ENCODE results near the gene PHACTR3.
"Not testable (repeated sequence)": the region's sequence is repeated elsewhere in the genome, so short reads cannot be mapped to it uniquely, and the experiment has no call there.

PHACTR3 gene

GRCh38 chr20:59616306-59616705 is 12.0 kb downstream of the PHACTR3 start:
- Mint-ChIP-seq H3K36me3 (ENCODE audit: low read depth) (no peaks in the 10 kb centered on the region), H3K9me3 (no peaks in the 10 kb centered on the region), H3K27me3 (ENCODE audit: low read depth) (peaks cover 3% of the 10 kb centered on the region), H3K4me3 (no peak overlapping the region), H3K4me1 (ENCODE audit: low read depth) (no peaks in the 10 kb centered on the region), H3K27ac (no peak overlapping the region)

DNA sequence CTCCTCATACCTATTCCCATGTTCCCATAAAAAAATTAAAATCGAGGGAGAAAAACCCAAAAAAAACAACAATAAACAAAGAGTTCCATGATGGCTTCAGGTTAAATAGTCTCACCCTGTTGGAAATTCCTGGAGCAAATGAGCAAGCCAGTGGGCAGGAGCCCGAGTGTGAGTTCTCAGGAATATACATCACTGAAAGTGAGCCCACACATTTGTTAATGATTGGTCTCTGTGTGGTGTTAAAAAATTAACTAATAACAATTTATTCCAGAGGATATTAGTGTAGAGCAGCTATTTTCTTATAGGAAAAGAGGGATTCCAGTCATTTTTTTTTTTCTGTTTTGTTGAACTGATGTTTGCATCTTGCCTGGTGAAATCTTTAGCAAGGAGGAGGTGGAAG is 12.9 kb downstream of the PHACTR3 start:
- H3K27ac Mint-ChIP-seq: no peak overlapping the region
- no peaks in the 10 kb centered on the region for H3K9me3 Mint-ChIP-seq
- H3K36me3 Mint-ChIP-seq (ENCODE audit: low read depth): no peaks in the 10 kb centered on the region
- H3K4me1 Mint-ChIP-seq (ENCODE audit: low read depth): no peaks in the 10 kb centered on the region
- H3K4me3 Mint-ChIP-seq: no peak overlapping the region
- no peaks in the 10 kb centered on the region for H3K27me3 Mint-ChIP-seq (ENCODE audit: low read depth)

- no peak overlapping the region for H3K4me3 Mint-ChIP-seq
- H3K4me1 Mint-ChIP-seq (ENCODE audit: low read depth): no peaks in the 10 kb centered on the region
- H3K36me3 Mint-ChIP-seq (ENCODE audit: low read depth): no peaks in the 10 kb centered on the region
- peak overlapping the region; percentile 28 for H3K27ac Mint-ChIP-seq
- H3K27me3 Mint-ChIP-seq (ENCODE audit: low read depth): no peaks in the 10 kb centered on the region
- H3K9me3 Mint-ChIP-seq: no peaks in the 10 kb centered on the region
These were observed 13.8 kb downstream of the PHACTR3 start for GRCh38 chr20:59618131-59618530.

GRCh38 chr20:59618585-59618984 is 14.2 kb downstream of the PHACTR3 start:
- H3K4me1 Mint-ChIP-seq (ENCODE audit: low read depth); H3K27ac Mint-ChIP-seq; H3K4me3 Mint-ChIP-seq; H3K9me3 Mint-ChIP-seq; H3K27me3 Mint-ChIP-seq (ENCODE audit: low read depth); H3K36me3 Mint-ChIP-seq (ENCODE audit: low read depth): not testable (repeated sequence)

GRCh38 chr20:59620860-59621505 is 16.6 kb downstream of the PHACTR3 start:
- Mint-ChIP-seq H3K36me3 (ENCODE audit: low read depth) (no peaks in the 10 kb centered on the region), H3K4me3 (no peak overlapping the region), H3K27ac (no peak overlapping the region), H3K9me3 (no peaks in the 10 kb centered on the region), H3K27me3 (ENCODE audit: low read depth) (no peaks in the 10 kb centered on the region), H3K4me1 (ENCODE audit: low read depth) (no peaks in the 10 kb centered on the region)

GRCh38 chr20:59622496-59622895 is 18.2 kb downstream of the PHACTR3 start:
- H3K27me3 Mint-ChIP-seq (ENCODE audit: low read depth): no peaks in the 10 kb centered on the region
- no peaks in the 10 kb centered on the region for H3K4me1 Mint-ChIP-seq (ENCODE audit: low read depth)
- H3K9me3 Mint-ChIP-seq: no peaks in the 10 kb centered on the region
- no peak overlapping the region for H3K27ac Mint-ChIP-seq
- no peak overlapping the region for H3K4me3 Mint-ChIP-seq
- H3K36me3 Mint-ChIP-seq (ENCODE audit: low read depth): no peaks in the 10 kb centered on the region

GRCh38 chr20:59623133-59623532 is 18.8 kb downstream of the PHACTR3 start:
- Mint-ChIP-seq H3K27ac (no peak overlapping the region), H3K4me3 (no peak overlapping the region), H3K9me3 (no peaks in the 10 kb centered on the region), H3K4me1 (ENCODE audit: low read depth) (no peaks in the 10 kb centered on the region), H3K27me3 (ENCODE audit: low read depth) (no peaks in the 10 kb centered on the region), H3K36me3 (ENCODE audit: low read depth) (no peaks in the 10 kb centered on the region)

GRCh38 chr20:59623583-59623982 is 19.2 kb downstream of the PHACTR3 start:
- no peak overlapping the region for H3K27ac Mint-ChIP-seq
- H3K9me3 Mint-ChIP-seq: no peaks in the 10 kb centered on the region
- no peaks in the 10 kb centered on the region for H3K4me1 Mint-ChIP-seq (ENCODE audit: low read depth)
- H3K27me3 Mint-ChIP-seq (ENCODE audit: low read depth): no peaks in the 10 kb centered on the region
- no peaks in the 10 kb centered on the region for H3K36me3 Mint-ChIP-seq (ENCODE audit: low read depth)
- no peak overlapping the region for H3K4me3 Mint-ChIP-seq

GRCh38 chr20:59624401-59624800 is 20.1 kb downstream of the PHACTR3 start:
- Mint-ChIP-seq H3K4me3 (no peak overlapping the region), H3K27ac (no peak overlapping the region), H3K4me1 (ENCODE audit: low read depth) (no peaks in the 10 kb centered on the region), H3K36me3 (ENCODE audit: low read depth) (no peaks in the 10 kb centered on the region), H3K27me3 (ENCODE audit: low read depth) (no peaks in the 10 kb centered on the region), H3K9me3 (no peaks in the 10 kb centered on the region)

DNA sequence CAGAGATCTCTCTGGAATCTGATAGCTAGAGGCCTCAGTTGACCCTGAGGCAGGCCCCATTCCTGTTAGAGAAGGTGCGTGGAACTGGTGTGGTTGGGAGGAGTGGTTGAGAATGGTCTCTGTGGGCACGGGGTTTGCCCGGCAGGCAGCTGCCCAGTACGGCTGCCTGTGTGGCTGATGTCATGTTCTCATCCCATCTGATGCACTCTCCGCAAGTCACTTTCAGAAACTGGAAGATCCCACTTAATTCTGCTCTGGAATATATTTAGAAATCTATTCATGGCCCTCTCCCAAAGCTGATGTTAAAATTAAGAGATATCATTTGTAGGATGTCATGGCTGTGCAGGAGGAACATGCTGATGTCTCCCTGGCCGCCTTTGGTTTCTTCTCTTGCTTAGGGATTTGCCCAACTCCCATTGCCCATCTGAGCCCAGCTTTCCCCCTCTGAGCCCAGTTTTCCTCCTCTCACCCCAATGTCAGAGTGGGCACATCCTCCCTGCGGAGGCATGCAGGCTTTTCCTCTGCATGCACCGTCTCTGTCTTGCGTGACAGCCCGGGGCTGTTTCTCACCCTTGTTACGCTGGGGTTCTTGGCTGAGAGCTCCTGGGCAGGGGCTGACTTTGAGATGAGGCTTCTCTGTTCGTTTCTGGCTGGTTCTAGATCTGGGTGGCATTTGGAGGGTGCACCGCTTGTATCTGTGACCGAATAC is 21.0 kb downstream of the PHACTR3 start:
- Mint-ChIP-seq H3K4me3 (no peak overlapping the region), H3K36me3 (ENCODE audit: low read depth) (no peaks in the 10 kb centered on the region)

GRCh38 chr20:59627298-59627697 is 23.0 kb downstream of the PHACTR3 start:
- no peaks in the 10 kb centered on the region for H3K36me3 Mint-ChIP-seq (ENCODE audit: low read depth)
- H3K4me1 Mint-ChIP-seq (ENCODE audit: low read depth): no peaks in the 10 kb centered on the region
- H3K27me3 Mint-ChIP-seq (ENCODE audit: low read depth): no peaks in the 10 kb centered on the region
- no peak overlapping the region for H3K4me3 Mint-ChIP-seq
- no peak overlapping the region for H3K27ac Mint-ChIP-seq
- H3K9me3 Mint-ChIP-seq: no peaks in the 10 kb centered on the region

More for the DNA sequence above, 21.0 kb downstream of the PHACTR3 start:
- no peaks in the 10 kb centered on the region for H3K4me1 Mint-ChIP-seq (ENCODE audit: low read depth)
- H3K27me3 Mint-ChIP-seq (ENCODE audit: low read depth): no peaks in the 10 kb centered on the region
- H3K27ac Mint-ChIP-seq: no peak overlapping the region
- no peaks in the 10 kb centered on the region for H3K9me3 Mint-ChIP-seq

- H3K36me3 Mint-ChIP-seq (ENCODE audit: low read depth): no peaks in the 10 kb centered on the region
- no peaks in the 10 kb centered on the region for H3K27me3 Mint-ChIP-seq (ENCODE audit: low read depth)
- H3K4me3 Mint-ChIP-seq: no peak overlapping the region
- no peaks in the 10 kb centered on the region for H3K4me1 Mint-ChIP-seq (ENCODE audit: low read depth)
- no peak overlapping the region for H3K27ac Mint-ChIP-seq
- H3K9me3 Mint-ChIP-seq: no peaks in the 10 kb centered on the region
These were observed 23.8 kb downstream of the PHACTR3 start for GRCh38 chr20:59628171-59628570.

DNA sequence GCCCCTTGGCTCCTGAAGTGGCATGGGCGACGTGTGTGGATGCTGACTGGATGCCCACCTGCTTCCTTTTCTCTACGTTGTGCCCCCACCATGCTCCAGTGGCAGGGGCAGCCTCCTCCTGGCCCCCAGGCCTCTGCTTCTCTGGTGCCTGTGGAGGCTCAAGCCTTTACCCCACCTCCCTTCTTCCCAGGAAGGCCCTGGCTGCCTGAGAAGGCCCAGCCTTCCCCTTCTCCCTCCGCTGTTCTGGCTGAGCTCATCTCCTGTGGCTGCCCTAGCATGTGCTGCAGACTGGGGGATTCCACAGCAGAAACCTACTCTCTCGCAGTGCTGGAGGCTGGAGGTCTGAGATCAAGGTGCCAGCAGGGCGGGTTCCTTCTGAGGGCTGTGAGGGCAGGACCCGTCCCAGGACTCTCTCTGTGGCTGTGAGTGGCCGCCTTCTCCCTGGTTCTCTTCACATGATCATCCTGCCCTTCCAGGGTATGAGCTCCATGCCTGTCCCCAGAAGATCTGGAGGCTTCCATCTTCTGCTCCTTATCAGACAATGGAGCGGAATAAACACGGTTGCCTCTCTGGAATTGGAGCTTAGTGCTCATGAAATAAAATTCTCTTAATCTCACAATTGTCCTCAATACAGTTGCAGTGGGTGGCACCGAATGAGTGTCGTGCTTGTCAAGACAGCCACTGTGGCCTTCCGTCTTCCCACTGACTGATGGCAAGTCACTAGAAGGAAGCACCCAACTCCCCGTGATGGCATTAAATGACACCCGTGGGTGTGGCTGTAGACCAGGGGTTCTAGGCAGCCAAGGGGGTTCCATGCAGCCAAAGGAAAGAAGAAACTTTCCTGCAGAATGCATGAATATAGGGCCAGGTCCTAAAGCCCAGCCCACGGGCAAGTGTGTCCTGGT is 25.1 kb downstream of the PHACTR3 start:
- H3K4me1 Mint-ChIP-seq (ENCODE audit: low read depth): no peaks in the 10 kb centered on the region
- H3K4me3 Mint-ChIP-seq: no peak overlapping the region
- H3K27me3 Mint-ChIP-seq (ENCODE audit: low read depth): no peaks in the 10 kb centered on the region
- H3K9me3 Mint-ChIP-seq: no peaks in the 10 kb centered on the region
- H3K27ac Mint-ChIP-seq: no peak overlapping the region
- no peaks in the 10 kb centered on the region for H3K36me3 Mint-ChIP-seq (ENCODE audit: low read depth)

DNA sequence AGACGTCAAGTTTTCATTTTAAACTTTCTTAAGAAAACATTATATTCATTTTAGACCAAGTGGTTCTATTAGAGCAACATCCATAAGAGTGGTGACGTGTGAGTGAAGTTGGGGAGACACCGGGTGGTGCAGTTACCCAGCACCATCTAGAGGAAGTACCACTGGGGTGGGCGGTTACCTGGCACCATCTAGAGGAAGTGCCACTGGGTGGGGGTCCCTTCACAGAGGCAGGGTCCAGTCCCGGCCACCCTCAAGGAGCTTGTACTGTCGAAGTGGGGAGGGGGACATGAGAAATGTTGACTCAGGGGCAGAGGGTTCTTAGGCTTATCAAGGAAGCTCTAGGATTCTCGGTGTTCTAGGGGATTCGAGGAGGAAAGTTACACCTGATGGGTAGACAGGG is 26.2 kb downstream of the PHACTR3 start:
- H3K27ac Mint-ChIP-seq: no peak overlapping the region
- H3K27me3 Mint-ChIP-seq (ENCODE audit: low read depth): no peaks in the 10 kb centered on the region
- H3K9me3 Mint-ChIP-seq: no peaks in the 10 kb centered on the region
- H3K4me3 Mint-ChIP-seq: no peak overlapping the region
- H3K4me1 Mint-ChIP-seq (ENCODE audit: low read depth): no peaks in the 10 kb centered on the region
- H3K36me3 Mint-ChIP-seq (ENCODE audit: low read depth): no peaks in the 10 kb centered on the region

Measured in T-helper 1 cell treated with Interleukin-12 subunit alpha and Interleukin-12 subunit beta and Interleukin-4 antibody, amounts not matched to agents 30 μg/mL and 1 μg/mL, for 36 hours (primary cell).